Measurements from ENCODE around the gene GPR31.

DNA sequence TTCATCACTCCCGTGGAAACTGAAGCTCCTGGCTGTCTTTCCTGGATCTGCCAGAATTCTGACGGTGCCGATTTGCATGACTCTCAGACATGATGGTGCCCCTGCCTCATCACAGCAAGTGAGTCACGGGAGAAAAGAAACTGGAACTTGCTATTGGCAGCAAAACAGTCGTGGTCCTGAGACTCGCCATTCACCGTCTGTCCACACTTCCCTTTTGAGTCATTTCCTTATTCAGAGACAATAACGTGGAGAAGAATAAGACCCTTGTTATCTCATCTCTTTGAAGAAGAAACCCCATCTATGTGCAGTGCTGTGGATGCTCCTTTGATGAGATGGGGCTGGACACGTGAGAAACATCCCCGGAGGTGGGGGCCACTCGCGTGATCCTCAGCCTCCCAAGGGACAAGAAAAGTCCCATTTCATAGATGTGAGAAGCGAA, 4.2 kb downstream of the GPR31 start:
- no peak for TF ChIP-seq POLR2AphosphoS5 (IDR thresholded peaks at IDR 0.05; ENCODE audit: low read depth, low read length)
- no peak for TF ChIP-seq POLR2A (IDR thresholded peaks at IDR 0.05; ENCODE audit: low read depth, low read length)
- no peak for TF ChIP-seq TAF1 (IDR thresholded peaks at IDR 0.05; ENCODE audit: low read depth, low read length)

Data from GM12891 (cell line).